GM12872 (cell line): ENCODE results near the gene SCPEP1.
A peak's percentile ranks its signal among the peaks of the same experiment; 100 is the strongest.

ENCODE experiments used
- TF ChIP-seq, protein P1 (sequence below): IDR thresholded peaks from 3 replicates; pipeline ENCODE4 v1.5.1; 2011; ENCODE audit warnings: low read depth, mild to moderate bottlenecking, low read length, moderate library complexity; ENCODE audit not compliant: insufficient read depth

The SCPEP1 gene

DNA sequence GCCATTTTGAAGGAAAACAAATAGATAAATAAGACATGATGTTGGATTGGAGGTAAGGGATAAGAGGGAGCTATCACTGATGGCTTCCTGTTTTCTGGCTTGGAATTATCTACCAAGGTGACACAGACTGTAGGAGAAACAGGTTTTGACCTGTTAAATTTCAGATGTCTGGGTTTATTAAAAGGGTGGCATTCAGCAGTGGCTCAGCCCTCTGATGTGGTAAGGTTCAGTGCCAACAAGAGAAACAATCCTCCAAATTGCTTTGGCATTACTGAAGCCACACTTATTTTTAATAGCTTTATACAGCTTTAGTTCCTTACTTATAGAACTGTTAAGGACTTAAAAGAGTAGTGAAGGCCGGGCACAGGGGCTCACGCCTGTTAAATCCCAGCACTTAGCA is 70.2 kb downstream of the SCPEP1 start:
- TF ChIP-seq, protein P1, sequence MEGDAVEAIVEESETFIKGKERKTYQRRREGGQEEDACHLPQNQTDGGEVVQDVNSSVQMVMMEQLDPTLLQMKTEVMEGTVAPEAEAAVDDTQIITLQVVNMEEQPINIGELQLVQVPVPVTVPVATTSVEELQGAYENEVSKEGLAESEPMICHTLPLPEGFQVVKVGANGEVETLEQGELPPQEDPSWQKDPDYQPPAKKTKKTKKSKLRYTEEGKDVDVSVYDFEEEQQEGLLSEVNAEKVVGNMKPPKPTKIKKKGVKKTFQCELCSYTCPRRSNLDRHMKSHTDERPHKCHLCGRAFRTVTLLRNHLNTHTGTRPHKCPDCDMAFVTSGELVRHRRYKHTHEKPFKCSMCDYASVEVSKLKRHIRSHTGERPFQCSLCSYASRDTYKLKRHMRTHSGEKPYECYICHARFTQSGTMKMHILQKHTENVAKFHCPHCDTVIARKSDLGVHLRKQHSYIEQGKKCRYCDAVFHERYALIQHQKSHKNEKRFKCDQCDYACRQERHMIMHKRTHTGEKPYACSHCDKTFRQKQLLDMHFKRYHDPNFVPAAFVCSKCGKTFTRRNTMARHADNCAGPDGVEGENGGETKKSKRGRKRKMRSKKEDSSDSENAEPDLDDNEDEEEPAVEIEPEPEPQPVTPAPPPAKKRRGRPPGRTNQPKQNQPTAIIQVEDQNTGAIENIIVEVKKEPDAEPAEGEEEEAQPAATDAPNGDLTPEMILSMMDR, result no peak

DNA sequence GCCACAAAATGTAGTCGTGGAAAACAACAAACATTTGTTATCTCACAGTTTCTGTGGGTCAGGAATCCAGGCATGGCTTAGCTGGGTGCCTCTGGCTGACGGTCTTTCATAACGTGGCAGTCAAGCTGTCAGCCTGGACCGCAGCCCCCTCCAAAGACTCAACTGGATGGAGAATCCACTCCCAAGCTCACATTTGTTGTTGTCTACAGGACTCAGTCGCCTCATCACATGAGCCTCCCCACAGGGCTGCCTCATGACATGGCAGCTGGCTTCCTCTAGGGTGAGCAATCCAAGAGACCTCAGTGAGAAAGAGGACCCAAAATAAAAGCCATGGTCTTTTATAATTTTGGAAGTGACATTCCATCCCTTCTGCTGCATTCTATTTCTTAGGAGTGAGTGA is 72.4 kb downstream of the SCPEP1 start:
- TF ChIP-seq, protein P1, result peak; percentile 27; the same call in 1 of the 3 replicates

DNA sequence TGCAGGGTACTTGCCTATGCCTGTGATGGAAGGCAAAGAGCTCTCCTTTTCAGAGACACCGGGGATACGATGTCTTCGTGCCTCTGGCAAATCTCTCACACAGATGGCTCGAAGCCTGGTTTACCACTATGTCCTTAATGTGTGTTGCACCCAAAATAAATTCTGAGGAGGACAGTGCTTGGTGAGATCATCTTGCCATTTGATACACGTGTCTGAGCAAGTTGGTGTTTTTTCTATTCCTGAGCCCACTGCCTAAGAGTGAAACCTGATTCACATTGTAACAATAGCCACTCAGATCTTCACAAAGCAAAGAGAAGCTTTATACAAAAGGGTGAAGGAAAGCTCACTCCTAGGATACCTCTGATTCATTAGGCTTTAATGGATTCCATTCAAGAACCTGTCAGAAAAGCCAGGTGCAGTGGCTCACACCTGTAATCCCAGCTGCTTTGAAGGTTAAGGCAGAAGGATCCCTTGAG is 74.0 kb downstream of the SCPEP1 start:
- TF ChIP-seq, protein P1, result no peak
